NOMO-1 treated with DMSO at 0.1 percent for 48 hours (cell line): ENCODE data around the gene ATP8B1.
"Not testable (repeated sequence)": the region's sequence is repeated elsewhere in the genome, so short reads cannot be mapped to it uniquely, and the experiment has no call there.

Experiments
- DNase-seq: peaks from one replicate; lab custom pipeline; 2025; ENCODE audit not compliant: unreplicated experiment; lab: John Stamatoyannopoulos, UW

Gene ATP8B1

DNA sequence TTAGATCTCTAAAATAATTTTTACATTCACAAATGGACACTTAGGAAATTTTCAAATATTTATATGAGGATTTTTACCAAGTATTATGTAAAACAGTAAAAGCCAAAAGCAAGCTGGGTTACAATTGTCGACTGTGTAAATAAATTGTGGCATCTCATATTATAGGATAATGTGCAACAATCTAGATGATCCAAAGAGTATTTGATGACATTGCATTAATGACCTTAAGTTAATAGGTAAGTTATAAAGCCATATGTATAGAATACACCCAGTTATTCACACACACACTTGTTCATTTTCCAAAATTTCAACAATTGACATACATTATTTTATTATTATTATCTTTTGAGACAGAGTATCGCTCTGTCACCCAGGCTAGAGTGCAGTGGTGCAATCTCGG is 69.3 kb downstream of the ATP8B1 start:
- no peak for DNase-seq

DNA sequence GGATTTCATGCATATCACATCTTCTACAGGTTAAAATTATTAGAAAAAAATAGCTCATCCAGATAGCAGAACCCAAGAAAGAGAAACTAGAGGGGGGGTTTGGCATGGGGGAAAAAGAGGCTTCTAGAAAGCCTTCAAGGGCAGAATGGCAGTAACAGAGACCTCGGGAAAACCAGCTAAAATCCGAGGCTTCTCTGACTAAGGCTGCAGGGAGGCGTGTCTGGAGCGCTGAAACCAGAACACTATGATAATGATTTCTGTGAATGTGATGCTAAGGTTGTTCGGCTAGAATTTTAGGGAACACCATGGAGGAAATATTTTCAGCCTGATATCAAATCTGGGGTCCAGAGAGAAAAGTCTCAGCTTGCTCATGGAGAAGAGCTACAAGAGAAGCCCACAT is 73.0 kb downstream of the ATP8B1 start:
- no peak for DNase-seq

DNA sequence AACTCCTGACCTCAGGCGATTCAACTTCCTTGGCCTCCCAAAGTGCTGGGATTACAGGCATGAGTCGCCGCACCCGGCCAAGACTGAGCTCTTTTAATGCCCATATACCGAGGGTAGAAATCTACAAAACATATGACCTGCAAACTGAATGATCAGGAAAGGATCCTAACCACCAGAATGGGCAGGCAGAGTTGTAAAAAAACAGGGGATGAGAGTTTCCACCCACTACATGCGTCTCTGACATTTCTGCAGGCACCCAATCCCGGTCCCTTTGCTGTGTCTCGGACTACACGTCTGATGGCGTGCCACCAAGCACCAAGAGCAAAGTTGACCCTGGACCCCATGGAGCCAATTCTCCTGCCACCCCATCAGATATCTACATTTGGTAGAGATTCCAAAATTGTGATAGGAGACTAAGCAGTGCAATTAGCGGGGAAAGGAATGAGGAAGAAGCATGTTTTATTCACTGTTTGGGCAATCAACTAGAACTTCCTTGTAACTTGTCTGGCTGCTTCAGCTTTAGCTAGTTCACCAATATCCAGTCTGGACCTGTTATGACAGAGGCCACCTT is 74.1 kb downstream of the ATP8B1 start:
- DNase-seq = peak; percentile 71

DNA sequence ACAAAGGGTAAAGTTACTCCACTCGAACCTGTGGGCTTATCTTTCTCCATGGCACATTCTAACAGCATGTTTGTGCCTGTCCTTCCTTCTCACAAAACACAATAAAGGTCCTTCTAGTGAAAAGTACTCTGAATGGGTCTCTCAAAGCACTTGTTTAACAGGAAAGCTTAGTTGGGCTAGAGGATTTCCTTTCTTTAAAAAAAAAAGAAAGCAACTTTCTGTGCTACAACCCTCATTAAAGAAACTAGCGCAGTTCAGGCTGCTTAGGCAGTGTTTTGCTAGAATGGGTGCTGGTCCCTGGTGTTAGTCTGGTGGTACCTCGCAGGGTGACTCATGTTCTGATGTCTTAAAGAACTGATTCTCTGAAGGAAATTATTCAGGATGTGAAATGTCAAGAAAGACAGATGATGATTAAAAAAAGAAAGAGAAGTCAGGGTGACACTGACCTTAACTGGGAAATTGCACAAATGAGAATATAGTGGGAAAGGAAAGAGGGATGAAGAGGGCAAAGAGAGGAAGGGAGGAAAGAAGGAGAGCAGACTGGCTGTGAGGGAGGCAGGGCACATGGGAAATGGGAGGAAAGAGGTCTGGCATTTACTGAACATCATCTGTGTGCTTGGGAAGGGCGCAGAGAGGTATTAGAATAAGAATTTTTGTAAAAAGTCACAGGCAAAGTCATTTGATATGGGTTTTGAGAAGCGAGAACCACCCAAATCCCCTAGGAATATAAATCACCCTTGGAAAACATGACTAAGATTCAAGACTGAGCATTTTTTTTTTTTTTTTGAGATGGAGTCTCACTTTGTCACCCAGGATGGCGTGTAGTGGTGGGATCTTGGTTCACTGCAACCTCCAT is 74.9 kb downstream of the ATP8B1 start:
- peak; percentile 20 for DNase-seq

DNA sequence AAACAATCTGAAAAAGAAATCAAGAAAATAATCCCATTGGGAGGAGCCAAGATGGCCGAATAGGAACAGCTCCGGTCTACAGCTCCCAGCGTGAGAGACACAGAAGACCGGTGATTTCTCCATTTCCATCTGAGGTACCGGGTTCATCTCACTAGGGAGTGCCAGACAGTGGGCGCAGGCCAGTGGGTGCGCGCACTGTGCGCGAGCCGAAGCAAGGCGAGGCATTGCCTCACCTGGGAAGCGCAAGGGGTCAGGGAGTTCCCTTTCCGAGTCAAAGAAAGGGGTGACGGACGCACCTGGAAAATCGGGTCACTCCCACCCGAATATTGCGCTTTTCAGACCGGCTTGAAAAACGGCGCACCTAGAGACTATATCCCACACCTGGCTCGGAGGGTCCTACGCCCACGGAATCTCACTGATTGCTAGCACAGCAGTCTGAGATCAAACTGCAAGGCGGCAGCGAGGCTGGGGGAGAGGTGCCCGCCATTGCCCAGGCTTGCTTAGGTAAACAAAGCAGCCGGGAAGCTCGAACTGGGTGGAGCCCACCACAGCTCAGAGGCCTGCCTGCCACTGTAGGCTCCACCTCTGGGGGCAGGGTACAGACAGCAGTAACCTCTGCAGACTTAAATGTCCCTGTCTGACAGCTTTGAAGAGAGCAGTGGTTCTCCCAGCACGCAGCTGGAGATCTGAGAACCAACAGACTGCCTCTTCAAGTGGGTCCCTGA is 83.7 kb downstream of the ATP8B1 start:
- DNase-seq = not testable (repeated sequence)

DNA sequence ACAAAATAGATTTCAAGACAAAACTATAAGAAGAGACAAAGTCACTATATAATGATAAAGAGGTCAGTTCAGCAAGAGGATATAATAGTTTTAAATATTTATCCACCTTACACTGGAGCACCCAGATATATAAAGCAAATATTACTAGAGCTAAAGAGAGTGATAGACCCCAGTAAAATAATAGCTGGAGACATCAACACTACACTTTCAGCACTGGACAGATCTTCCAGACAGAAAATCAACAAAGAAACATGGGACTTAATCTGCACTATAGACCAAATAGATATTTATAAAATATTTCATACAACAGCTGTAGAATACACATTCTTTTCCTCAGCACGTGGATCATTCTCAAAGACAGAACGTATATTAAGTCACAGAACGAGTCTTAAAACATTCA is 86.6 kb downstream of the ATP8B1 start:
- DNase-seq = no peak

DNA sequence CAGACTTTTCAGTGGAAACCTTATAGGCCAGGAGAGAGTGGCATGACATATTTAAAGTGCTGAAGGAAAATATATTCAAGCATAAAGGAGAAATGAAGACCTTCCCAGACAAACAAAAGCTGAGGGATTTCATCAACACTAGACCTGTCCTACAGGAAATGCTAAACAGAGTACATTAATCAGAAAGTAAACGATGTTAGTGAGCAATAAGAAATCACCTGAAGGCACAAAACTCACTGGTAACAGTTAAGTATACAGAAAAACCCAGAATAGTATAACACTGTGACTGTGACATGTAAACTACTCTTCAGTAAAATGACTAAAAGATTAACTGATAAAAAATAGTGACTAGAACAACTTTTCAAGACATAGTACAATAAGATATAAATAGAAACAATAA is 87.4 kb downstream of the ATP8B1 start:
- no peak for DNase-seq

DNA sequence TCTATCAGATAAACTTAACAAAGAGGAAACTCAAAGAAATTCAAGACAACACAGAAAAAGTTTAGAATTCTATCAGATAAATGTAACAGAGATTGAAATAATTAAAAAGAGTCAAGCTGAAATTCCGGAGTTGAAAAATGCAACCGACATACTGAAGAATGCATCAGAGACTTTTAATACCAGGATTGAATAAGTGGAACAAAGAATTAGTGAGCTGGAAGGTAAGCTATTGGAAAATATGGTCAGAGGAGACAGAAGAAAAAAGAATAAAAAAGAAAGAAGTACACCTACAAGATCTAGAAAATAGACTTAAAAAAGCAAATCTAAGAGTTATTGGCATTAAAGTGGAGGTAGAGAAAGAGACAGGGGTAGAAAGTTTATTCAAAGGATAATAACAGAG is 88.0 kb downstream of the ATP8B1 start:
- DNase-seq = no peak

DNA sequence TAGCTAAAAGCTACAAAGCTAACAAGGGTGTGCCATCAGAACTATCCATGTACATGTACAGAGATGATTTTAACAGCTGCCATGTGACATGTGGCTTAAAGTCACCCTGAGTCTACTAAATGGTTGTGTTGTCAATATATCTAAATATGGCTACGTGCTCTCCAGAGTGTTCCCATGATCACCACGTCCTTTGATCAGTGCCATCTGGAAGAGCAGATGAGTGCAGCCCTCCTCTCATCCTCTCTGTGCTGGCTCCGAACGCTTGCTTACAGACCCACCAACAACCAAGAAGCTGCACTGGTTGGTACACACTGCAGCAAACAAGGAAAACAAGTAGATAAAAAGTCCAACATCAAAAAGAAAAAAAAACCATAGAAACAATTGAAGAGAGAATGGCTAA is 92.9 kb downstream of the ATP8B1 start:
- DNase-seq = no peak

DNA sequence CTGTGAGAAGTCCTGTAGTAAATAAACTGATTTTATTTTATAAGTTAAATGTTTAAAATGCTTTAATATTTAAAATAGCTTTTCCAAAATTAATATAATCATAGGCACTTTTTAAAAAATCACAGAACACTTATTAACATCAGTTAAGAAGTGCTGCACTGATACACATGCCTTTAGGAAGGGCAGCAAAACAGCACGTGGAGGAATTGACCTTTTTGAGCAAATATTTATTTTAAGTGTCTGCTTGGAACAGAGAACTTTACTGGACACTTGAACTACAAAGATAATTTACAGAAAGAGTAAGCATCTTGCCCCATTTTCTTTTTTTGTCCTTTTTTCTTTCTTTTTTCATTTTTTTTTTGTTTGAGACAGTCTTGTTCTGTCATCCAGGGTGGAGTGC is 93.8 kb downstream of the ATP8B1 start:
- no peak for DNase-seq

DNA sequence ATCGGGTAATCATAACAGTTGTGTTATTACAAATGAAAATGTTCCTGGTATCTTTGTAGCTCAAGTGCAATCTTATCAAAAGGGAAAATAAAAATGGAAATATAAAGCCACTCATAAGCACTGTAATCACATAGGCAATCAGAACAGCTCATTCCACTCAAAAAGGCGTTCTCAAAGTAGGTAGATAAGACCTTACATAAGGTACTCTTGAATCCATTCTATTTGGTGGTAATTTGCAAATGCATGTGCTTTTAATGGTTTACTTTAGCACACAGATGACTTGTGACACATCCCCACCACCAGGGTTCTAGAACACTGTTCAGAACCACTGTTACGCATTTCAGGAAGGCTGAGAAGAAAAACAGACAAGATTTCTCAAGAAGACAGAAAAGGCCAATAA is 94.8 kb downstream of the ATP8B1 start:
- no peak for DNase-seq

DNA sequence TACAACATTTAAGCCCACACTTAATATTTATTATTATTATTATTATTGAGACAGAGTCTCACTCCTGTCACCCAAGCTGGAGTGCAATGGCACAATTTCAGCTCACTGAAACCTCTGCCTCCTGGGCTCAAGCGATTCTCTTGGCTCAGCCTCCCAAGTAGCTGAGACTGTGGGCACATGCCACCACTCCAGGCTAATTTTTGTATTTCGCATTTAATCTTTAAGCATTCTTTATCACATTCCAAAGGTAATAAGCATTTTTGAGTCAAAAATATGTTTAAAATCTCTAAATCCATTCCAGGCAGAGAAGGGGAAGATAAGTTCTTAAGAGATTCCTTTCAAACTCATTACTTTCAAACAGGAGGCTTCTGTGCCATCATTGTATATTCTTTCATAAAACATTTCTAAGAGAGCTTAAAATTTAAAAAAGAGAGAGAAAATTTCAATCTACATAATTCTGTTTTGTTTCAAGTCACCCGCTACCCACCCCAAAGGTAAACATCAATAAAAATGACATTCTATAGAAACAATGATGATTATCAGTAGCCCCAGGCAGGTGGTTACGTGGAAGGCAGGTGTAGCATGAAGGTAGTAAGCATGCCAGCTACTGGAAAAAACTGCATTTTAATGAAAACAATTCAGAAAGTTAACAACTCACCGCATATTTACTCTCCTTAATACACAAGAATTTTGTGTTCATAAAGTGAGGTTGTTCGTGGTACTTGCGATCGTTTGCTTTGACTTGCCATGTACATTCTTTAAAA is 97.1 kb downstream of the ATP8B1 start:
- no peak for DNase-seq

DNA sequence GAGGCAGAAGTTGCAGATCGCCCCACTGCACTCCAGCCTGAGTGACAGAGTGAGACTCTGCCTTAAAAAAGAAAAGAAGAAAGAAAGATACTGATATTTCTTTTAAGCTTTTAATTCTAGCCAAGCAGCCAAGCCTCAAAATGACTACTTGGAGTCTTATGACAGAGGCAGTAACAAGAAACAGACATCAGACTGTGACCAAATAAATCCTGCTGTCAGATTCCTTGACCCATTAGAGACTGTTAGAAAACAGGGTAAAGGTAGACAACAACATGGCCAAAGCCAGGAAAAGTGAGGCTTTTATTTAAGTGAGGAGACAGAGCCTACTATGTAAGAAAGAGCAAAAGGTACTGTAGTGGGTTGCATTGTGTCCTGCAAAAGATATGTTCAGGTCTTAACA is 98.1 kb downstream of the ATP8B1 start:
- no peak for DNase-seq

DNA sequence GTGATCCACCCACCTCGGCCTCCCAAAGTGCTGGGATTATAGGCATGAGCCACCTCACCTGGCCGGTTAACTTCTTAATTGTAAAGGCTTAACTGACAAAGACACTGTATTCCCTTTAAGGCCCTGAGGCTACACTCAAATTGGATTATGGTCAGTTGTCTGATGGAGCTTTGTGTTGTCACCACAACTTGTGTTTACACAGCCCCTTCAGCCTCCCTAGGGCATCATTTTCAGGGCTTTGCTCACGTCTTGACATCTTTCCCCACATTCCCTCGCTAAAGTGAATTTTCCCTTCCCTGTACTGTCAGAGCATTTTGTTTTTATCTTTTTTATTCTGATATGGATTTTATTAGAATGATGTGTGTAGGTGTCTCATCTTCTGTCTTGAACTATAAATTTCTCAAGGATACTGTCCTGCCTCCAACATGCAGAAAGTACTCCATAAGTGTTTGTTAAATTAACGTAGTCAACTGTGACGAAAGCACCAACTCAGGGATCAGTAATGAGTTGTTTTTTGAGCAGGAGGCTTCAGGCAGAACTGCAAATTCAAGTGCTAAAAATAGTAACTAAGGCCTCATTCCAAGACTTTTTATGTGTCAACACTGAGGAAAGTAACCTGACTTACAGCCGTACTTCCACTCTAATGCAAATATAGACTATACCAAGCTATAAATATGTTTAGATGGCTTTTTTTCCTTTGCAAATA is 104.4 kb downstream of the ATP8B1 start:
- no peak for DNase-seq

DNA sequence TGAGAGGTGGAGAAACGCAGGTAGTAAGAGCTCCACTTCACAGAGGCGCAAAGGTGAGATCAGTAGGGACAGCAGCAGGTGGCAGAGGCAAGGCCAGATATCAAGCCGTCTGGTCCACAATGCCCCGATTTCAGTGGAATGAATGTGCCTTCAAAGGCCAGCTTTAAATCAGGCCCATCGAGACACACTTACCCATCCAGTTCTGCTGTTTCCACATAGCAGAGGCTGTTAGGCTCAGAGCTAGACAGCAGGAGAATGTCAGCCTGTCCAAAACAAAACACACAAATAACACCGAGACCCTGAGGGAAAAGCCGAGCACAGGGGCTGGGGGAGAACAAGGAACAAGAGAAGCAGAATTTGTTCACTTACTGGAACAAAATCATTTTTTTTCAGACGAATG is 105.7 kb downstream of the ATP8B1 start:
- DNase-seq = no peak

DNA sequence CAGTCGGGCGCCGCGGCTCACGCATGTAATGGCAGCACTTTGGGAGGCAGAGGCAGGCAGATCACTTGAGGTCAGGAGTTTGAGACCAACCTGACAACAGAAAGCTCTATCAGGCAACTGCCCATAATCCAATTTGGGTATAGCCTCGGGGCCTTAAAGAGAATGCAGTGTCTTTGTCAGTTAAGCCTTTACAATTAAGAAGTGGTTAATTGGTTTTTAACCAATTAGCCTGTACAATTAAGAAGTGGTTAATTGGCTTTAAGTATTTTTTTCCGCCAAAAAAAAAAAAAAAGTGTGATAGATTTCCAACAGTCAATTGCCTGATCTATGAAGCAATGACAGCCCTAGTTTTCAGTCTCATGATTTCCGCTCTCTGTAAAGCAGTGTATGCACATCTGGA is 106.8 kb downstream of the ATP8B1 start:
- no peak for DNase-seq

DNA sequence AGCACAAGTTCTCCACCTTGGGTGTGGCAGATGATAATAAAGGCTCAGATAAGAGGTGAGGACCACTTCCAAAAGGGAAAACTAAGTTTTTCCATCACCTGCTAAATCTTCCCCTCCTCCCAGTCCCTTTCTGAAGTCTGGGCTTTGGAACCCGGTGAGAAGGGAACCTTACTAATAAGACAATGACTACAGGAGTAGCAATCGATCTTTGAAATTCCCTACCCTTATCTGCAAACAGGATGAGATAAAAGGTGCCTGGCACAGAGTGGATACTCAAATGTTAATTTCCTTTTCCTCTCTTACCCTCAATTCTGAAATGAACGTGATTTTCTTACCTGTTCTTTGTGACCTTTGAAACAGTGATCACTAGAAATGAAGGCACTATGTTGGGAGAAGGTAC is 111.8 kb downstream of the ATP8B1 start:
- DNase-seq = no peak

DNA sequence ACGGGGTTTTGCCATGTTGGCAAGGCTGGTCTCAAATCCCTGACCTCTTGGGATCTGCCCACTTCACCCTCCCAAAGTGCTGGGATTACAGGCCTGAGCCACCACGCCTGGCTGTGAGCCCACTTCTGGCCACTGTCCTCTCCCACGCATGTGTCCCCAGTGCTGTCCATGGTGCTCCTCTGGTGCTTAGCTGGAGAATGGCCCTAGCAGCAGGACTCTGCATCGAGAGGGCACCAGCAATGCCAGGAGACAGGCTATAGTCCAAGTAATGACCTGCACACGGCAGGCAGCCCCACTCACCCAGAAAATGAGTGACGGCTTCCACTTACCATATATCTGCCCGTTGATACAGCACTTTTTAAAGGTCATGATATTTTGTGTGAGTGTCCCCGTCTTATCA is 115.1 kb downstream of the ATP8B1 start:
- DNase-seq = no peak

DNA sequence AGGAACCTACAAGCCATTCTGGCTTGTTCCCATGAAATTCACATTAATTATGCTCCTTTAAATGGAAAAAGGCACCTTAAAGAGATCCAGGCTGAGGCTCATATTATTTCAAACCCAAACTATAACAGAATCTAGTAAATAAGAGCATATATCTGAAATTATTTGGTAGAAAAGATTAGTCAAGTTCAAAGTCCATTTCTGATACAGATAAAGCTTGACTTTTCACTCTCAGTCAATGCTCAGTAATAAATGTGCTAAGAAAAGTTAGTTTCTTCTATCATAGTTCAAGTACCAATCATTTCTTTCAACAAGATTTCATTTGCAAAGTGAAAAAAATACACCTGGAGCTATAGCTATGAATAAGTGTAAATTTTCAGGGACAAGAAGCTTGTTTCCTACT is 119.6 kb downstream of the ATP8B1 start:
- no peak for DNase-seq

DNA sequence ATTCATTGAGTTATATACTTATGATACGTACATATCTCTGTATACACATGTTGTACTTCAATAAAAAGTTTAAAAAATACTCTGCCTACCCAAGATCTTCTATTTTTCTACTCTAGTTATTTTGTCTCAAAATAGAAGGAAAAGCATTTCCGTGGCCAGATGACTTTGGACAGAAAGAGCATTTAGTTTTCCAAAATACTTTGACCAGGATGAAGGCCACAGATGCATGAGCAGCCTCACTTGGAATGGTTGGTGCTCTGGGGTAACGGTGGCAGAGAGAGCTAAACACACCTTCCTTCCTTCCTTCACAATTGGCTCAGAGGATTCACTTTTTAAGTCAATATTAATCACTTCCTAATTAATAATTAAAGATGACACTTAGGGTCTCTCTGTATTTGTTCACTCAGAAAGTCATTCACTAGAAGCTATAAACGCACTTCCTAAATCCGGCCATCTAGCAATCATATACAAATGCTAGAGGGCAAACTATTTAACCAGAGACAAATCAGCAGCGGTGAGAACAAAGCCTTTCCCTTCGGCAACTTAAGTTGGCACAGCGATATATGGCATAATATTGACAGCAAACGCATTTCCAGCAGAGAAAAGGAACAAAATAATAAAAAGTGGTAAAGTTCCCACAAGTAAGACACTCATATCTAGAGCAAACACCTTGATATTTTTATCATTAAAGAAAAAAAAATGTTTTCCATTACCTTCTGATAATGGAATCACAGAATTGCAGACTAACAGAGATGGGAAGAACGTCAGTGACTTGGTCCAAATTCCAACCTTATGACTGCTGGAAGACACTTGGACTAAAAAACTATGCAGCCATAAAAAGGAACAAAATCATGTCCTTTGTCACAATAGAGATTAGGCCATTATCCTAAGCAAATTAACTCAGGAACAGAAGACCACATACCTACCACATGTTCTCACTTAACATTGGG is 125.6 kb downstream of the ATP8B1 start:
- DNase-seq = no peak
